Endothelial cell of umbilical vein (primary cell): ENCODE measurements around the gene BCL10. TPM values are rescaled to one million over a fixed set of nuclear protein-coding genes. Genes with fewer than 3 reads are reported as not detected.

Source experiments
- BruUV-seq: library from RNA; stranded (reverse); fragments of 400-500 nt; replicated peaks from 2 replicates; lab custom pipeline; 2021; lab: Mats Ljungman, UMichigan
- CTCF ChIA-PET: fragments of 300-600, 350-600 bp; sonication (Branson Sonifier 250); formaldehyde crosslinking; loops from one replicate; lab custom pipeline; 2021; ENCODE audit warnings: antibody characterized with exemption, inconsistent platforms; lab: Charles Lee
- POLR2A ChIA-PET: fragments of 300-600, 350-600 bp; sonication (Branson Sonifier 250); formaldehyde crosslinking; loops from one replicate; lab custom pipeline; 2021; ENCODE audit warnings: antibody characterized with exemption, inconsistent platforms; lab: Charles Lee
- DNase-seq: peaks from one replicate; pipeline ENCODE4 v3.0.0-alpha.2; 2011; ENCODE audit warnings: low read depth, low spot score
- FAIRE-seq: peaks from 2 replicates; lab custom pipeline; 2011; peaks lifted over from hg19 to GRCh38; lab: Jason Lieb, UNC
- H2AFZ ChIP-seq: 2 replicates; pipeline ENCODE4 v1.6.0; 2012; ENCODE audit warnings: low read depth, low read length, control low read depth, inconsistent platforms
- H3K27ac ChIP-seq: 2 replicates; pipeline ENCODE4 v1.5.1; 2011; ENCODE audit warnings: low read depth, mild to moderate bottlenecking, control low read depth, low read length, moderate library complexity; ENCODE audit not compliant: insufficient read depth
- H3K27me3 ChIP-seq, 2 experiments: 2 replicates each; pipeline versions ENCODE4 v1.6.0 to v1.6.1; 2011; ENCODE audit warnings: low read length in 2 of 2, mixed read lengths in 1 of 2; ENCODE audit not compliant: control insufficient read depth in 2 of 2, insufficient read depth in 2 of 2
- H3K36me3 ChIP-seq, 2 experiments: 2 replicates in 1 of 2; 3 replicates in 1 of 2; pipeline ENCODE4 v1.5.1; 2011; ENCODE audit warnings: low read length in 2 of 2, mild to moderate bottlenecking in 1 of 2, moderate library complexity in 1 of 2; ENCODE audit not compliant: control insufficient read depth in 2 of 2, insufficient read depth in 2 of 2; ENCODE audit errors: extremely low read depth in 1 of 2
- H3K4me1 ChIP-seq: 3 replicates; pipeline ENCODE4 v1.5.1; 2011; ENCODE audit warnings: mild to moderate bottlenecking, low read length; ENCODE audit not compliant: control insufficient read depth, insufficient read depth; ENCODE audit errors: extremely low read depth
- H3K4me2 ChIP-seq: 2 replicates; pipeline ENCODE4 v1.6.1; 2011; ENCODE audit warnings: low read length, control low read depth, mixed read lengths; ENCODE audit not compliant: insufficient read depth
- H3K4me3 ChIP-seq, 3 experiments: fragments of 200-600 bp in 1 of 3; sonication (generic), shearing (Covaris generic) in 1 of 3; replicated peaks in 1 of 3; 2 replicates each; pipeline ENCODE4 v1.5.1; 2011 to 2016; ENCODE audit warnings: control low read depth in 3 of 3, low read length in 3 of 3, mild to moderate bottlenecking in 2 of 3, inconsistent platforms in 1 of 3, low read depth in 1 of 3, moderate library complexity in 1 of 3; ENCODE audit not compliant: insufficient read depth in 1 of 3
- H3K79me2 ChIP-seq: 2 replicates; pipeline ENCODE4 v1.6.0; 2012; ENCODE audit warnings: low read length, inconsistent platforms; ENCODE audit not compliant: control insufficient read depth, insufficient read depth
- H3K9ac ChIP-seq: replicated peaks from 2 replicates; pipeline ENCODE3; 2011; ENCODE audit warnings: low read length, control low read depth; ENCODE audit not compliant: insufficient read depth; ENCODE audit errors: extremely low read depth
- H3K9me1 ChIP-seq: replicated peaks from 3 replicates; pipeline ENCODE4 v1.6.0; 2011; ENCODE audit warnings: mild to moderate bottlenecking, low read length; ENCODE audit not compliant: control insufficient read depth, insufficient read depth; ENCODE audit errors: extremely low read depth
- H3K9me3 ChIP-seq: replicated peaks from 2 replicates; pipeline ENCODE4 v1.5.1; 2012; ENCODE audit warnings: low read length, inconsistent platforms; ENCODE audit not compliant: control insufficient read depth, insufficient read depth
- H4K20me1 ChIP-seq: replicated peaks from 2 replicates; pipeline ENCODE3; 2011; ENCODE audit warnings: mild to moderate bottlenecking, low read length; ENCODE audit not compliant: control insufficient read depth, insufficient read depth; ENCODE audit errors: extremely low read depth
- CTCF ChIP-seq, 2 donors: IDR thresholded peaks; 1 replicate in 1 of 2; 2 replicates in 1 of 2; pipeline ENCODE4 v1.5.1; 2011; ENCODE audit warnings: low read length in 2 of 2, mild to moderate bottlenecking in 2 of 2, moderate library complexity in 2 of 2, control low read depth in 1 of 2, inconsistent platforms in 1 of 2, low read depth in 1 of 2; ENCODE audit not compliant: insufficient read depth in 1 of 2; ENCODE audit errors: extremely low read depth in 1 of 2
- EZH2 ChIP-seq: IDR thresholded peaks from 2 replicates; pipeline ENCODE4 v1.6.1; 2012; ENCODE audit warnings: borderline replicate concordance, low read depth, mild to moderate bottlenecking, moderate library complexity, low read length, inconsistent platforms; ENCODE audit not compliant: severe bottlenecking
- FOS ChIP-seq: IDR thresholded peaks from 2 replicates; pipeline ENCODE4 v1.6.1; 2011; ENCODE audit warnings: mild to moderate bottlenecking, low read length, moderate library complexity, borderline replicate concordance; ENCODE audit not compliant: insufficient read depth
- GATA2 ChIP-seq: IDR thresholded peaks from 2 replicates; pipeline ENCODE4 v1.7.0; 2011; ENCODE audit warnings: low read depth, mild to moderate bottlenecking, moderate library complexity, mixed read lengths, low read length; ENCODE audit not compliant: insufficient read length, insufficient read depth
- JUN ChIP-seq: IDR thresholded peaks from 2 replicates; pipeline ENCODE4 v1.6.1; 2011; ENCODE audit warnings: borderline replicate concordance, low read depth; ENCODE audit not compliant: insufficient read length, insufficient read depth
- MAX ChIP-seq: IDR thresholded peaks from 2 replicates; pipeline ENCODE4 v1.6.1; 2011; ENCODE audit not compliant: insufficient read depth, insufficient read length
- MYC ChIP-seq: IDR thresholded peaks from one replicate; pipeline ENCODE4 v1.6.1; 2011; ENCODE audit warnings: mild to moderate bottlenecking, low read depth, low read length
- POLR2A ChIP-seq: IDR thresholded peaks from 2 replicates; pipeline ENCODE4 v1.6.1; 2012; ENCODE audit warnings: low read depth, mild to moderate bottlenecking, control low read depth, low read length
- POLR2AphosphoS5 ChIP-seq: IDR thresholded peaks from 2 replicates; pipeline ENCODE4 v1.6.1; 2012; ENCODE audit warnings: low read depth, mild to moderate bottlenecking, control low read depth, low read length, moderate library complexity; ENCODE audit not compliant: insufficient read depth
- dilution Hi-C: fragments of 300-500 bp; cut with MboI; formaldehyde crosslinking; loops from one replicate; pipeline ENCODE4 v1.15.0; 2019; ENCODE audit warnings: low sequenced_read_pairs; ENCODE audit not compliant: extremely low pct_ligation_motif_present
- intact Hi-C: fragments of 100-400 bp; cut with micrococcal nuclease; formaldehyde crosslinking; loops from one replicate; pipeline ENCODE4 v1.10.0; 2022
- polyA plus RNA-seq, 4 experiments: library from polyadenylated mRNA; depleted of rRNA in 3 of 4; stranded (reverse) in 3 of 4; unstranded in 1 of 4; fragments of >200 nt; gene quantifications; 2 replicates each; pipeline versions ENCODE4 v1.2.1 to v1.2.3, GENCODE V29; 2011 to 2012; ENCODE audit warnings: missing spikeins in 1 of 4
- total RNA-seq: library from RNA; stranded (reverse); gene quantifications from 2 replicates; pipeline ENCODE4 v1.2.3, GENCODE V29; 2021

The BCL10 gene
- total and polyA plus RNA-seq, 2 donors (not counting 3 experiments of a cell fraction or from before 2014, with no cell fraction given) = 16.1 to 78.6 TPM

GRCh38 chr1:85319491-85319890 lies 43.1 kb upstream of the BCL10 start:
- Histone ChIP-seq H3K27me3 (no peaks in the 10 kb centered on the region), H3K4me3 (no peak overlapping the region), H2AFZ (no peak overlapping the region), H3K9me3 (no peaks in the 10 kb centered on the region), H3K27ac (peak overlapping the region; percentile 100), H3K4me2 (peak overlapping the region; percentile 29), H3K9ac (peak overlapping the region; percentile 95), H3K36me3 (no peaks in the 10 kb centered on the region), H4K20me1 (no peaks in the 10 kb centered on the region), H3K4me1 (peaks cover 88% of the 10 kb centered on the region), H3K9me1 (no peaks in the 10 kb centered on the region), H3K79me2 (peaks cover 21% of the 10 kb centered on the region)
- POLR2A ChIA-PET = interaction anchor here (1.0 to 2.4 kb wide), 2 partner anchors 10 to 264 kb away, joined by 3 to 10 read pairs; no protein-coding TSS in a partner anchor
- no peak for FAIRE-seq
- TF ChIP-seq MYC (no peak), POLR2AphosphoS5 (no peak), JUN (no peak), FOS (no peak)
- dilution Hi-C loops = loop anchor here (25.0 kb wide), 1 partner anchor 368 kb away; no protein-coding TSS in a partner anchor
- no TSS peak for BruUV-seq
- intact Hi-C loops = no loop called here
- CTCF ChIA-PET = interaction anchor here (2.1 kb wide), 1 partner anchor 10 kb away, joined by 18 read pairs; no protein-coding TSS in a partner anchor
- no peak for DNase-seq

GRCh38 chr1:85318217-85318616 lies 41.8 kb upstream of the BCL10 start:
- TF ChIP-seq EZH2 = no peak
- no peak for TF ChIP-seq GATA2
- no peak for TF ChIP-seq JUN
- no peak for TF ChIP-seq POLR2A
- TF ChIP-seq CTCF (IDR thresholded peaks at IDR 0.05; ENCODE audit: extremely low read depth in 1 of 2, insufficient read depth in 1 of 2, low read depth in 1 of 2, low read length in 2 of 2) = no peak
- TF ChIP-seq MAX = no peak
- no peak for TF ChIP-seq MYC
- no peak for TF ChIP-seq FOS
- dilution Hi-C loops = loop anchor here (25.0 kb wide), 1 partner anchor 369 kb away; no protein-coding TSS in a partner anchor
- DNase-seq (no peak), FAIRE-seq (no peak)
- POLR2A ChIA-PET = no interaction called here
- no peaks in the 10 kb centered on the region for H3K9me1 ChIP-seq
- intact Hi-C loops = no loop called here
- H3K9me3 ChIP-seq = no peaks in the 10 kb centered on the region
- BruUV-seq = no TSS peak
- no peak overlapping the region for H3K9ac ChIP-seq
- H3K27me3 ChIP-seq = no peaks in the 10 kb centered on the region
- no peak overlapping the region for H3K4me3 ChIP-seq
- H3K4me2 ChIP-seq = no peak overlapping the region
- peaks cover 18% of the 10 kb centered on the region for H3K79me2 ChIP-seq
- H3K4me1 ChIP-seq = peaks cover 93% of the 10 kb centered on the region
- CTCF ChIA-PET = no interaction called here
- no peak overlapping the region for H2AFZ ChIP-seq
- no peak overlapping the region for H3K27ac ChIP-seq
- no peaks in the 10 kb centered on the region for H3K36me3 ChIP-seq
- H4K20me1 ChIP-seq = no peaks in the 10 kb centered on the region
